Lung microvascular endothelial cell (primary cell): ENCODE results near the gene C1QA. TPM values are rescaled to one million over a fixed set of nuclear protein-coding genes. Genes with fewer than 3 reads are reported as not detected.

ENCODE experiments used
- DNase-seq, 2 donors: peaks; one replicate each; pipeline versions ENCODE4 v3.0.0 to v3.0.0-alpha.2; 2010; ENCODE audit warnings: low read depth in 2 of 2
- total RNA-seq: library from RNA; depleted of rRNA; stranded (reverse); fragments of >200 nt; gene quantifications from 2 replicates; pipeline ENCODE4 v1.2.1, GENCODE V29; 2014

C1QA gene
- total RNA-seq, 1 donor from 2014 or later, result not detected

GRCh38 chr1:22612671-22613571, 23.5 kb upstream of the C1QA start:
- DNase-seq, result no peak

DNA sequence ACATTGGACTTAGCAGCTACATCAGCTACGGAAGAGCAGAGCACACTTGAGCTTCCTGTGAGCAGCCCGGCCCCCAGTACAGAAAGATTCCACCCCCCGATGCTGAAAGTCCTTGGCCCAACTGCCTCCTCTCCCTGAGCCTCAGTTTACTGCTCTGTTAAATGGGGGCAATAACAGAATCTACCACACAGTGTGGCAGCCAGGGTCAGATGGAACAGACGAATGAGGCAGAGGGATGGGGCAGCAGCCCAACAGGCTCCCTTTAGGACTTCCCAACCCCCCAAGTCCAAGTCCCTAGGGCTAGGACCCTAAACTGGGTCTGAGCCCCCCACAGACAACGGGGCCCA, 22.9 kb upstream of the C1QA start:
- no peak for DNase-seq

GRCh38 chr1:22613951-22614350, 22.5 kb upstream of the C1QA start:
- DNase-seq, result no peak

- DNase-seq, result no peak
These were observed 20.5 kb upstream of the C1QA start for GRCh38 chr1:22615886-22616285.

- DNase-seq, result no peak
These were observed 19.9 kb upstream of the C1QA start for GRCh38 chr1:22616571-22616970.

DNA sequence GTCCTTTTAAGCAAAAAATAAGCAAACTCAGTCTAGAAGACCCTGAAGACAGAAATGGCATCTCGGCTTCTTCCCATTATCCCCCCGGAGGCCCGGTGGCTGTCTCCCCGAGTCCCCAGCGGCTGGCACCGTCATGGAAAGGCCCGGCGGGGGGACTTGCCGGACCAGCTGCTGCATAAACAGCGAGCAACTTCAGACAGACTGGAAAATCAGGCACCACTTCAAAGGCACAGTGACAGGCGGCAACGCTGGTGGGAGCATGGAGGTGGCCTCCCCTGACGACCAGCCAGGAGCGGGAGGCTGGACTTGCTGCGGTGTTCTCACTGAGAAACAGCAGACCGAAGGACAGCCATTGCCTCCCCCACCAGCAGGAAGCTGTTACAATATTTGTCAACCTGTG, 18.4 kb upstream of the C1QA start:
- DNase-seq, result no peak

- DNase-seq, result no peak
These were observed 17.2 kb upstream of the C1QA start for GRCh38 chr1:22619252-22619651.

- DNase-seq, result no peak
These were observed 16.6 kb upstream of the C1QA start for GRCh38 chr1:22619798-22620197.

GRCh38 chr1:22621761-22622160, 14.7 kb upstream of the C1QA start:
- no peak for DNase-seq

DNA sequence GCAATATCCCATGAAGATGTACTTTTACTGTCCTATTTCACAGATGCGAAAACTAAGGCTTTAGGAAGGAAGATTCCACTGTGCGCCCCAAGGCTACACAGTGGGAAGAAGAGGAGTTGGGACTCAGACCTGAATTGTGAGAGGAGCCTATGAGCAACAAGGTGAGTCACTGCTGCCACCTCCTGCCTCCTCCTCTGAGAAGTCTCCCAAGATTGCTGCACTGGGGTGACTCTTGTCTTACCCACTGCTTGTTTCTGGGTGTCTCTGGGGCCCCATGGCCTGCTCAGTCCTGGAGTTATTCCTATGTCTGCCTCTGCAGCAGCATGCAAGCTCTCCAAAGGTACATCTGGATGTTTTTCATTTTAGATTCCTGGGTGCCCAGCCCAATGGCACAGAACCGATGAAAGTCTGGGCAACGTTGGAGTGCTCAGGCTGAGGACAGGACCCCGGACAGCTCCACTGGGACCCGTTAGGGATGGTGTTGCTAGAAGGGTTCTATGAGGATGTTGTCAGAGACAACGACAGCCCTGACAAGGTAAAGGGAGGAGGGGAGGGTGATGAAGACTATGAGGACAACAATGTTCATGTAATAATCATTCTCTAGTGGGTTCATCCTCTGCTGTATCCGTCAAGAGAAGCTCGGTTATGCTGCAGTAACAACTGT, 11.0 kb upstream of the C1QA start:
- DNase-seq, result peak; percentile 17

- no peak for DNase-seq
These were observed 9.9 kb upstream of the C1QA start for GRCh38 chr1:22626237-22627157.

GRCh38 chr1:22627331-22627730, 9.1 kb upstream of the C1QA start:
- DNase-seq, result no peak

DNA sequence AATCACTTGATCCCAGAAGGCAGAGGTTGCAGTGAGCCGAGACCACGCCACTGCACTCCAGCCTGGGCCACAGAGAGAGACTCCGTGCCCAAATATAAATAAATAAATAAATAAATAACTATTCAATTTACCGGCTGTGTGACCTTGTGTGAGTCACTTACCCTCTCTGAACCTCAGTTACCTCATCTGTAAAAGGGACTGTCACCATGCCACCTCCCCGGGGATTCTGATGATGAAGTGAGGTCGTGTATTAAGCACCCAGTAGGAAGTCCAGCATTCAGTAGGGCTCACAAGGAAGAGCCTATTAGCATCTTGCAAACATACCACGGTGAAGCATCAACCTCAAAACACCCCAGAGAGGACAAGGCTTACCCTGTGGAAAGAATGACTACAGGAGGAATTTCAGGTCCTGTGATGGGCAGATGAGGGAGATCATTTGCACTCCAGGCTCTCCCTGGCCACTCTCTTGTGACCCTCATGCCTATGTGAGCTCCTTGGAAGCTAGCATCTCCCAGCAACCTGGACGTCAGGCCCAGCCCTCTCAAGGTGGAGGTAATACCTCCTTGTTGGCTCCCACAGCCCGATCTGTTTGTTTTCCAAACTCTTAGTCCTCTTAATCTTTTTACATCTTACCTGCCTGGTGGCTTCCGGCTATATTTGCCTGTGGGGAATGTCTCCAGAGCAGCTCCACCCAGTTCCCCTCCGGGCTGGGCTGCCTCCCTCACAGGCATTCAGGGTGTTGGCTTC, 7.6 kb upstream of the C1QA start:
- no peak for DNase-seq

- no peak for DNase-seq
These were observed 6.5 kb upstream of the C1QA start for GRCh38 chr1:22629886-22630285.

DNA sequence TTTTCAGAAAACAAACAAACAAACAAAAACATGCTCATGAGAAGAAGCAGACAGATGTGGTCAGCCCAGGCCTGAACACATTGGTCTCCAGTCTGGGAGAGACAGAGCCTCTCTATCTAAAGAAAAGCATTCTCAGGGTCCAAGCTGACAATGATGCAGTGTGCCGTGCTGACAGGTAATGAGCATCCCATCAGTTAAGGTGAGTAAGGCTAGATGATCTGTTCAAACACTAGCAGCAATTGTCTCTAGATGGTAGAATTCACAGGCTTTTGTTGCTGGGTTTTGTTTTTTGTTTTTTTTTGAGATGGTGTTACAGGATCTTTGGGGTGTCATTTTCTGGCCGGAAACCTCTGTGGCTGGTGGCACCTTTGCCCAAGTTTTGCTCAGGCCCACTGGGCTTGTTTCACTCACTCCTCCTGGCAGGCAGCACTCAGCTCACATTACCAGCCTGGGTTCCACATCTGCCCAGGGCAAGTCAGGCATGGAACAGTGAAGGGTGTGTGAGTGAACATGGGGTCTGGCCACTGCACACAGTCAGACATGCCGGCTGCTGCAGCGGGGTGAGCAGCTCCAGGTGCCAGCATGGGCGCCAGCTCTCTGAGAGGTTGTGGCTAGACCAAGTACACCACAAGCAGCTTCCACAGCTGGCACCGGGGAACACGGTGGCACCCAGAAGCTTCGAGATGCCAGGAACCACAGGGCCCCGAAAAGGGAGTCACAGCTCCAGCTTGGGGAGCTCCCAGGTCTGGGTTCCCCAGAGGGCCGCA, 2.5 kb upstream of the C1QA start:
- DNase-seq, result no peak

- DNase-seq, result no peak
These were observed 992 bp upstream of the C1QA start for GRCh38 chr1:22635436-22635835.

DNA sequence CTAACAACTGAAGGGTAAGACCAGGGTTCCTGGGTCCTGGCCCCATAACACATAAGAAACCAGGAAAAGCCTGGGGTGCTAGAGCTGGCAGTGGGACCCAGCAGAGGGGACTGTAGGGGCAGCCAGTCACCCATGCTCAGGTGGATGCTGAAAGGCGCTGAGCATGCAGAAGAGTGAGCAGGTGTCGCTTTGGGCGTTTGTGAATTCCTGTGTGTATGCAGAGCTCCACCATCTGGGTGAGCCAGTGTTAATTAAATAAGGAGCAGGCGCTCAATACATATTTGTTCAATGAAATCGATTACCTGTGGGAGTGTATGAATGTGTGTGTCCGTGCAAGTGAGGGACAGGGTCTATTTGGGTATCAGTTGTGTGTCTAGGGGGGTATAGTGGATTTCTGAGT, 499 bp downstream of the C1QA start:
- DNase-seq, result no peak

- DNase-seq, result no peak
These were observed 1.5 kb downstream of the C1QA start for GRCh38 chr1:22637907-22638445.

DNA sequence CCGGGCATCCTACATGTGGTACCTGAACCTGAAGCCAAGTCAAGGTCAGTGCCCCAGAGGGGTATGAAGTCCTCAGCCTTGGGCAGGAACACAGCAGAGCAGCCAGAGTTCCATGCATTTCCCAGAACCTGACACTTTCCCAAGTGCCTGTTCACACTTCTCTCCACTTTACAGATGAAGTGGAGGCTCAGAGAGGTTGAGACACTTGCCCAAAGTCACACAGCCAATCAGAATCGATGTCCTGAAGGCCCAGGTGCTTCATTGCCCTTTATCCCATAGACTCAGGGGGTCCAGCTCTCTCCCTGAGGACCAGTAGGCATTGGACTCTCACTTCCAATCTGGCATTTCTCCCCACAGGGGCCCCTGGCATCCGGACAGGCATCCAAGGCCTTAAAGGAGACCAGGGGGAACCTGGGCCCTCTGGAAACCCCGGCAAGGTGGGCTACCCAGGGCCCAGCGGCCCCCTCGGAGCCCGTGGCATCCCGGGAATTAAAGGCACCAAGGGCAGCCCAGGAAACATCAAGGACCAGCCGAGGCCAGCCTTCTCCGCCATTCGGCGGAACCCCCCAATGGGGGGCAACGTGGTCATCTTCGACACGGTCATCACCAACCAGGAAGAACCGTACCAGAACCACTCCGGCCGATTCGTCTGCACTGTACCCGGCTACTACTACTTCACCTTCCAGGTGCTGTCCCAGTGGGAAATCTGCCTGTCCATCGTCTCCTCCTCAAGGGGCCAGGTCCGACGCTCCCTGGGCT, 2.2 kb downstream of the C1QA start:
- no peak for DNase-seq

GRCh38 chr1:22639286-22639685, 2.9 kb downstream of the C1QA start:
- DNase-seq, result peak in 1 of 2 donors; percentile 32
